T-helper 1 cell (primary cell): Measurements from ENCODE around the gene C2orf72.
"Not testable (repeated sequence)": the region's sequence is repeated elsewhere in the genome, so short reads cannot be mapped to it uniquely, and the experiment has no call there.

ENCODE experiments used
- DNase-seq, 5 donors: peaks; one replicate each; pipeline ENCODE4 v3.0.0-alpha.2; 2012 to 2020
- total RNA-seq, 4 donors: gene quantifications; one replicate each; lab custom pipeline; 2026; lab: John Stamatoyannopoulos, UW

Gene C2orf72
- total RNA-seq: 0 reads per million in 4 donors

DNA sequence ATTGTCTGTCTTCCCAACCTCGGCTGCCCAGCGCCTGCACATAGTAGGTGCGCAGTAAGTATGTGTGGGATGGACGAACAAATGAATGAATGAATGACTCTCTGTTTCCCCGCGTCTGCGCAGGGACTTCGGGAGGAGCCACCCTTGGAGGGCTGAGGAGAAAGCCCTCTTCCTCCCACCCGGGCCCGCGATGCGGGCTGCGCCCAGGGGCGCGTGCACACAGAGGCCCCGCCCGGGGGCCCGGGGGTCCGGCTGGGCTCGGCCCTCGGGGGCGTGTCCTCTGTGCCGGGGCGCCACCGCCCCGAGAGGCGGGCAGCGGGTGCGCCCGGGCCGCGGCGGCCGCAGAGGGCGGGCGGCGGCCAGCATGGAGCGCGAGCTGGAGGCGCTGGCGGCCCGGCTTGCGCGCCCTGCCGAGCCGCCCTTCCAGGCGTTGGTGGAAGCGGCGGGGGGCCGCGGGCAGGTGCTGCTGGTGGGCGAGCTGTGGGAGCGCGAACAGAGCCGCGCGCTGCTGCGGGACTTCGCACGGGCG, at the start of gene C2orf72:
Gene C2orf72, plus strand, starts transcription at position 322 of the 529 bp plus-strand sequence. Its CDS starts 43 bp downstream, at position 365.
- no peak for DNase-seq

GRCh38 chr2:230989731-230990130, 47.6 kb upstream of the C2orf72 start:
- no peak for DNase-seq

DNA sequence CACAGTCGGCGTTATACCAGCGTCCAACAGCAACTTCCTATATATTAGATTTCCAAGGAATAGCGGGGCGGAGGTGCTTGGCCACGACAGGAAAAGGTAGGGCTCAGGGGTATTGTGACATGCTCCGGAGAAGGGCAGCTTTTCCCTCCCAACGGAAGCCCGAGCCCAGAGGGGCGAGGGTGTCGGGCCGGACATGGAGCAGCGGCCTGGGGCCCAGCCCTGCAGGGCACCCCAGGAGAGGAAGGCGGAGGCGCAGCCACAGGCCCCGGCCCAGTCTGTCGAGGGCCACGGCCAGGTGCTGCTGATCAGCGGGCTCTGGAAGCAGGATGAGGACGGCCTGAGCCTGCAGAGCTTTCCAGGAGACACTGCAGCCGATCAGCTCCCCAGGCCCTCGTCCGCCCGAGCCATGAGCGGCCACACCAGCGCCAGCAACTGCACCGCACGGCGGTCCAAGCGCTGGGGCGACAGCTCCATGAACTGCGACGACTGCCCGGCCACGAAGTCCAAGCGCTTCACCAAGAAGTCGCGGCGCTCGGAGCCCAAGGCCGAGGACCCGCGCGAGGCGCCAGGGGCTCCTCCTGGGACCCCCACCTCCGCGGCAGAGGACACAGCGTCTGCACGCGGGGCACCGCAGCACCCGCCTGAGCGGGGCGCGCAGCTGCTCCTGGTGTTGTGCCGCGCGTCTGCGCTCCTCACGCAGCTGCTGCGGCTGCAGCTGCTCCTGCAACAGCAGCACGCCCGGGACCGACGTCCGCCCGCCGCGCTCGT, 47.0 kb upstream of the C2orf72 start:
- no peak for DNase-seq

DNA sequence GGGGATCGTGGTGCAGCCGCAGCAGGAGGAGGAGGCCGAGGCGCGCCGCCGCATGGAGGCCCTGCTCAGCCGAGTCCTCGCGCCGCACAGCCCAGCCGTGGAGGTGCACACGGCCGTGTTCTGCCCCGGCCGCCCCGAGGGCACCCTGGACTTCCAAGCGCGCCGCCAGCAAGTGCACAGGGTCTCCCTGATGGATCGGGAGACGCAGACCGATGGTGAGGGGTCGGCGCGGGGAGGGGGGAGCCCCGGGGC, 46.5 kb upstream of the C2orf72 start:
- DNase-seq: no peak

- DNase-seq: no peak
These were observed 45.7 kb upstream of the C2orf72 start for GRCh38 chr2:230991598-230991997.

DNA sequence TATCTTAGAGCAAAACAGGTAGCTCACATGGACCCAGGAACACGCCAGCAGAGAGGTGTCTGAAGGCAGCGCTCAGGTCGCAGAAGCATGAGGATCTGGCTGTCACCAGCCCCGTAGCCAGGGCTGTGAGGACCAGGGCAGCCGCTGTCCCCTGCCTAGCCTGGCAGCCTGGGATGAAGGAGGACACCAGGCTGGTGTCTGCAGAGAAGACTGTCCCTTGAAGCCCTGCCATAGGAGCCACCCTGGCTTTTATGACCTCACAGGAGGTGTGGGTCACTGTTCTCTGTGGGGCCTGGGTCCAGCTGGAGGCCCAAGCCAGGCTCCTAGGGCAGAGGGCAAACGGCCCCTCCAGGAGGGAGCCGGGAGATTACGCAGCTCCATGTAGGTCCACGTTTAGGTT, 41.5 kb upstream of the C2orf72 start, which contains the start of gene SPATA3:
Gene SPATA3, plus strand, starts transcription at position 301 of the 400 bp plus-strand sequence. CDS start 113 bp downstream, outside the sequence.
- DNase-seq: no peak

DNA sequence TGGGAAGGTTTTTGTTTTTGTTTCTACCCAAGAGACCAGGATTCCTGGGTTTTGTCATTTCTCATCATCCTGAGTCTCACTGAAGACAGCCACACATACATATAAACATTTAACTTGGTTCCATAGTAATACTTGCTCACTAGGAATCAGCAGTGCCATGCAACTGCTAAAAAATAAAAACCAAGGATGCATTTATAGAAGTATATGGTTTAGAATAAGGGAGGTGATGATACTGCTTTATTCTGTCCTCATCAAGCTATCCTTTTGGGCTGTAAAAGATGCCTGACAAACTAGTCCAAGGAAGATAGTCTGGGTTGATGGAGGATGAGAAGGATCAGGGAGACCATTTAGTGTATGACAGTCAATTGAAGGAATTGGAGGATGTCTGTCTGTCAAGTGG, 40.7 kb upstream of the C2orf72 start:
- DNase-seq: no peak

DNA sequence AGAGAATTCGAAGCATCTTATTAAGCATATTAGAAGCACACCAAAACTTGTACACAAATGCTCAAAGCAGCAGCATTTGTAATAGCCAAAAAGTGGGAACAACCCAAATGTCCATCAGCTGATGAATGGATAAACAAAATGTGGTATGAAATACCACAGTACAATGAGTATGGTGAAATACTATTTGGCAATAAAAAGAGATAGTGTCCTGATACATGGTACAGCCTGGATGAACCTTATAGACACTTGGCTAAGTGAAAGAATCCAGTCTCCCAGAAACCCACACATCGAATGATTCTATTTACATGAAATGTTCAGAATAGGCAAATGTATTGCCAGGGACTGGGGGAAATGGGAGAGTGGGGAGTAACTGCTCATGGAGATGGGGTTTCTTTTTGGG, 38.4 kb upstream of the C2orf72 start:
- DNase-seq: no peak

GRCh38 chr2:230999477-230999876, 37.8 kb upstream of the C2orf72 start:
- DNase-seq: no peak

GRCh38 chr2:231000211-231000904, 37.0 kb upstream of the C2orf72 start:
- DNase-seq: no peak

DNA sequence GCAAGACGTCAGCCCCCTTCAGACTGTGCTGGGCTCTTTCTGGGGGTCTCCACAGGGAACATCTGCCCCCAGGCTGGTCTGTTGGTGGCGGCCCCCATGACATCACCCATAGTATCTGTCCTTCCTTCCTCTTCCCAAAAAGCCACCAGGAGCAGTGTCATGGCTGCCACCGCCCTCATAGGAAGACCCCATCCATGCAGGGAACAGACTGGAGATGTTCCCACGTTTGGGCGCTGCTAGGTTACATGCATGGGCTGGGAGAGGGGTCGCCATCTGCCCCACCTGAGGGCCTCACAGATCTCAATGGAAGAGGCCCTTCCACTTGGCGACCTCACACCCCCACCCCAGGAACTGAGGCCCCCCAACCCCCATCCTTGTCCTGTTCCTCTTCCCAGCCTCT, 36.3 kb upstream of the C2orf72 start:
- DNase-seq: no peak

DNA sequence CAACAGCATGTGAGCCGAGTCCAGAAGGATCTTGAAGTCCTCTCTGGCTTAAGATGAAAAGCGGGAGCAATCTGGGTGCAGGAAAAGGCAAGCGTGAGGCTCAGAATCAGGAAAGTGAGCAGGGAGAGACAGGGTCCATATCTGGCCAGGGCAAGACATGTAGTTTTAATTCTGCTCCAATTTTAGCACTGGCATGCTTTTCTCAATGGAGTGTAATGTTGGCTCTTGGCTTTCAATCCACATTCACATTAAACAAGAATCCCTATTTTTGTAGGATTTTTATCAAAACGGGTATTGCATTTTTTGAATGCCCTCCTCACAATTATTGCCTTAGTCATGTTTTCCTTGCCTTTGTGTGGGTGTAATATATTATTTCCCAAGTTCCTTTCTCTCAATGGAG, 35.4 kb upstream of the C2orf72 start:
- no peak for DNase-seq

DNA sequence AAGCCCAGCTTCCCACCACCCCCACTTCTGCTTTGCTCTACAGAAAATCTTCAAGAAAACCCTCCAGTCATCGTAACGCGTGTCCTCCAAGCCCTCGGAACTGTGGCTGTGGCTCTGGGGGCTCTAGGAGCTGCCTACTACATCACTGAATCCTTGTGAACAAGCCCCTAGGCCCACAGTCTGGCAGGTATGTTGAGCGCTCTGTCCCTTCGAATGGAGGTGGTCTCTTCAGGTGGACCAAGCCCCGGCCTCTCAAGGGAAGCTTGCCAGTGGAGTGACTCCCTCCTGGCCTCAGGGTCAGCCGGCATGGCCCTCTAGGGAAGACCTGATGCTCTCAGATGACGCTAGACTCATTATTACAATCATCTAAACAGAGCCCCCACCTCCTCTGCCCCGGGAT, 34.7 kb upstream of the C2orf72 start:
- no peak for DNase-seq

DNA sequence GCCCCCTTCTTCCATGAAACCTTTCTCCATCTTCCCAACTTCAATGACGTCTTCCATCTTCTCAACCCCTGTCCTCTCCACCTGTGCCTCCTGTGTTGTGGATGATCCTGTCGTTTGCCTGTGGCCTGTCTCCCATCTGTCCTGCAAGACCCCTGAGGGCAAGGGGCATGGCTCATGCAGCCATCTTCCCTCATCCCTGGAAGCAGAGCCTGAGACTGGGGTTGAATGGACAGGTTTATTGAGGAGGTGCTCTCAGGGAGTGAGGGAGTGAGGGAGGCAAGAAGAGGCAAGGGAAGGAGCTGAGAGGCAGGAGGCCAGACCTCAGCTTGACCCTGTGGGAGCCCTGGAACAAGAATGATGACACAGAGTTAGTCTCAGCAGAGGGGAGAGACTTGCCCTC, 34.1 kb upstream of the C2orf72 start:
- no peak for DNase-seq

DNA sequence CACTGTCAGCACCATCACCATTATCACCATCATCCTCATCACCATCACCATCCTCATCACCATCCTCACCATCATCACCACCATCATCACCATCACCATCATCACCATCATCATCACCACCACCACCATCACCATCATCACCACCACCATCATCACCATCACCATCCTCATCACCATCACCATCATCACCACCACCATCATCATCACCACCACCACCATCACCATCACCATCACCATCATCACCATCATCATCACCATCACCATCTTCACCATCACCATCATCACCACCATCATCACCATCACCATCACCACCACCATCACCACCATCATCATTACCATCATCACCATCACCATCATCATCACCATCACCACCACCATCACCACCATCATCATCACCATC, 32.4 kb upstream of the C2orf72 start:
- DNase-seq: not testable (repeated sequence)

DNA sequence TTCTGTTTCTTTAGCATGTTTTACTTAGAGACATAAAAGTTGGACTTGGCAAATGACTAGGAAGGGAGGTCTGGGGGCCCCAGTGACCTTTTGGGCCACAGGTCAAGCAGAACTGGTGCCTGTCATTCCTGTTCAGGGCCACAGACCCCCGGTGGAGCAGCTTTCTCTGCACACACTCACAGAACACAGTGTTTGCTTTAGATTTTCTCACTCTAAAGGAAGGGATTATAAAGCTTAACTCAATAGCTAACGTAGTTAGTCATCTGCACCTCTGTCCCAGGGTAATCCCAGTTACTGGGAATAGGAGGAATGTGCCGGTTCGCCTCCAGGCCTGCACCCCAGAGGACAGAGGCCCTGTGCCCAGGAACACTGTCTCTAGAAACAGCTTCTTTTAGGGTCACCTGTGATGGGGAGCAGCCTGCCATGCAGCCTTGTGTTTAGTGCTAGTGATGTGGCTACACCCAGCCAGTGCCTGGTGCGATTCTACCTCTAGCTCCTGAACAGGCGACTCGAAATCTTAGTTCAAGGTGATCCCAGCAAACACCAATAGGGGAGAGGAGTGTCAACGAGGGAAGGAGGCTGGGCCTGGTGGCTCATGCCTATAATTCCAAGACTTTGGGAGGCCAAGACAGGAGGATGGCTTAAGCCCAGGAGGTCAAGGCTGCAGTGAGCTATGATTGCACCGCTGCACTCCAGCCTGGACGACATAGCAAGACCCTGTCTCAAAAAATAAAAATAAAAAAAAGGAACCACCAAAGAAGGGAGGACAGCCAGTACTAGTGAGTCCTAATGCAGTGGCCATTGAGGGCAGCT, 29.8 kb upstream of the C2orf72 start:
- DNase-seq: no peak

DNA sequence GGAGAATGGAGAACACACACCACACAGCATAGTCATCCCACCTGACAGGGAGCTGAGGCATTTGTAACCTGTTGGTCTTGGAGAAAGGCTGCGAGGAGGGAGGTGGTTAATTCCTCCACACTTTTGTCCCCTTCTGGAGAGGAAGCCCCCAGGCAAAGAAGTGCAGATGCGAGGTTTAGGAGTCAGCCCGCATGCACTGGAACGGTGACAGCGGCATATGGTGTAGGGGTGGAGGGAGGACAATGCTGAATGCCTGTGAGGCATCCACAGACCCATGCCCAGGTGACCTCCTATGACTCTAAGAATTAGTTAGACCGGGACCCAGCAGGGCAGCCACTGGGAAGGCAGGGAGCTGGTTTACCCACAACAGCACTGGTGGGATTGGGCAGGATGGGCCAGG, 29.2 kb upstream of the C2orf72 start:
- no peak for DNase-seq

DNA sequence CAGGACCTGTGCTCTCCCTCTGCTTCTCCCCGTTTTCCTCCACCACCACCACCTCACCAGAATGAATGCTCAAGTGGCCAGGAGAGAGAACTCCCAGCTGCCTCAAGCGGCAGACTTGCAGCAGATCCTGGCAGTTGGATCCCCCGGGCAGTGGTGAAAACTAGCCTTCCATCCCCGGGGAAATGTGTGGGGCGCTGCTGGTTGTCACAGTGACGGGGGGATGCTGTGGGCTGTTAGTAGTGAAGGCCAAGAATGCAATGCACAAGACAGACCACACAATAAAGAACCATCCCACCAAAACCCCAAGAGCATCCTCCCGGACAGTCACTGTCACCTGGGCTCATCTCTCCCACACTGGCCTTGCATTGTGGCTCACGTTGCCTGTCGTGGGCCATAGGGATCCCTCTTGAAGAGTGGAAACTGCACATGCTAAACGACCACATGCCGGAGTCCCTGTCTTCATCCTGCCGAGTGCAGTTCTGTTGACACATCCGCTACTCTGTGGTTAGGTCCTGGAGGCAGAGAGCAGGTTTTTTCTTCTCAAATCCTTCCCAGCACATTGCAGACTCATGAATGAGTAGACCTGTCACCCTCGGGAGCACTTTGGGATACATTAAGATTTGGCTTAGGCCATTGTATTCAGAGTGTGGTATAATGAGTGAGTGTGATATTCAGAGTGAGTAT, 27.9 kb upstream of the C2orf72 start:
- DNase-seq: no peak

- no peak for DNase-seq
These were observed 27.1 kb upstream of the C2orf72 start for GRCh38 chr2:231010201-231010730.

- DNase-seq: no peak
These were observed 25.8 kb upstream of the C2orf72 start for GRCh38 chr2:231011526-231011925.

- DNase-seq: no peak
These were observed 24.9 kb upstream of the C2orf72 start for GRCh38 chr2:231012463-231012862.

GRCh38 chr2:231013820-231014219, 23.5 kb upstream of the C2orf72 start:
- no peak for DNase-seq
